Endodermal cell (in vitro differentiated cells): ENCODE results near the gene AGPAT3. TPM values are rescaled to one million over a fixed set of nuclear protein-coding genes. Genes with fewer than 3 reads are reported as not detected.

ENCODE experiments used
- DNase-seq: peaks from one replicate; pipeline ENCODE4 v3.0.0-alpha.2; 2017
- H3K27ac ChIP-seq: 2 replicates; pipeline ENCODE4 v1.5.1; 2013; ENCODE audit warnings: mild to moderate bottlenecking, low read depth, low read length, moderate library complexity
- H3K27me3 ChIP-seq: 2 replicates; pipeline ENCODE4 v1.6.1; 2013; ENCODE audit warnings: mild to moderate bottlenecking, low read length, moderate library complexity; ENCODE audit not compliant: insufficient read depth, control insufficient read depth, poor library complexity, severe bottlenecking
- H3K36me3 ChIP-seq: 2 replicates; pipeline ENCODE4 v1.7.0; 2013; ENCODE audit warnings: mild to moderate bottlenecking, low read length, moderate library complexity; ENCODE audit not compliant: control insufficient read depth, insufficient read depth
- H3K4me1 ChIP-seq: one replicate; pipeline ENCODE4 v1.7.0; 2013; ENCODE audit warnings: low read length; ENCODE audit not compliant: control insufficient read depth, insufficient read depth
- H3K4me3 ChIP-seq: 2 replicates; pipeline ENCODE4 v1.5.1; 2013; ENCODE audit warnings: mild to moderate bottlenecking, low read length, moderate library complexity
- H3K9ac ChIP-seq: 2 replicates; pipeline ENCODE4 v1.6.1; 2013; ENCODE audit warnings: mild to moderate bottlenecking, low read length, moderate library complexity; ENCODE audit not compliant: poor library complexity, severe bottlenecking; ENCODE audit errors: extremely low read depth
- H3K9me3 ChIP-seq: 2 replicates; pipeline ENCODE4 v1.6.1; 2013; ENCODE audit warnings: mild to moderate bottlenecking, low read length, moderate library complexity; ENCODE audit not compliant: control insufficient read depth
- H3K27ac Mint-ChIP-seq: 2 replicates; pipeline ENCODE4 v1.8.0; 2020; ENCODE audit warnings: mixed read lengths
- H3K27me3 Mint-ChIP-seq: 2 replicates; pipeline ENCODE4 v1.8.0; 2021; ENCODE audit warnings: mild to moderate bottlenecking, mixed read lengths; ENCODE audit not compliant: insufficient read depth
- H3K36me3 Mint-ChIP-seq: 2 replicates; pipeline ENCODE4 v1.8.0; 2020; ENCODE audit warnings: low read depth, mixed read lengths
- H3K4me1 Mint-ChIP-seq: 2 replicates; pipeline ENCODE4 v1.8.0; 2020; ENCODE audit warnings: mixed read lengths
- H3K4me3 Mint-ChIP-seq: 2 replicates; pipeline ENCODE4 v1.8.0; 2020; ENCODE audit warnings: mild to moderate bottlenecking, moderate library complexity, mixed read lengths
- H3K9me3 Mint-ChIP-seq: 2 replicates; pipeline ENCODE4 v1.8.0; 2020; ENCODE audit warnings: mild to moderate bottlenecking, mixed read lengths
- CTCF ChIP-seq: fragments of 200-600 bp; sonication (generic); conservative IDR thresholded peaks from 2 replicates; pipeline ENCODE4 v1.5.0; 2021; ENCODE audit warnings: antibody characterized with exemption, mild to moderate bottlenecking
- WGBS, 2 experiments: methylation state at CpG; one replicate each; pipeline versions ENCODE4 v1.1.5 to v1.1.7; 2013; ENCODE audit warnings: missing lambda C conversion rate in 2 of 2, mixed read lengths in 1 of 2; ENCODE audit not compliant: insufficient coverage in 1 of 2, insufficient read length in 1 of 2; 5-methylcytosine and 5-hydroxymethylcytosine counted together
- total RNA-seq, 2 donors: library from RNA; stranded (reverse); fragmentation: NEBNext Ultra II Directional in 1 of 2; extraction: Animal tissue kit (Norgen Biotek cat#: 25700) in 1 of 2; gene quantifications; 2 replicates in 1 of 2; 3 replicates in 1 of 2; pipeline ENCODE4 v1.2.1, GENCODE V29; 2021

AGPAT3 gene
- total RNA-seq, 2 donors from 2014 or later = 44.0 to 74.4 TPM

- peaks cover 11% of the 10 kb centered on the region for H3K4me1 Mint-ChIP-seq
- Histone ChIP-seq H3K9ac (no peak overlapping the region), H3K36me3 (no peaks in the 10 kb centered on the region), H3K4me3 (no peak overlapping the region), H3K27me3 (no peaks in the 10 kb centered on the region), H3K27ac (no peak overlapping the region), H3K9me3 (no peaks in the 10 kb centered on the region), H3K4me1 (peaks cover 3% of the 10 kb centered on the region)
- no peaks in the 10 kb centered on the region for H3K9me3 Mint-ChIP-seq
- peaks cover 3% of the 10 kb centered on the region for H3K36me3 Mint-ChIP-seq
- peak overlapping the region; percentile 13 for H3K27ac Mint-ChIP-seq
- no peak for TF ChIP-seq CTCF
- H3K4me3 Mint-ChIP-seq = no peak overlapping the region
- DNase-seq = no peak
- 97 to 100% methylated on average over 8 of the region's 8 CpGs for whole genome bisulfite sequencing, 2 experiments
- no peaks in the 10 kb centered on the region for H3K27me3 Mint-ChIP-seq
These were observed 154.5 kb downstream of the AGPAT3 start for GRCh38 chr21:44019568-44019958.

- H3K9me3 ChIP-seq = no peaks in the 10 kb centered on the region
- no peak for TF ChIP-seq CTCF
- 70 to 82% methylated on average over 3 to 4 of the region's 4 CpGs for WGBS, 2 experiments
- Mint-ChIP-seq H3K9me3 (no peaks in the 10 kb centered on the region), H3K27me3 (no peaks in the 10 kb centered on the region), H3K36me3 (peaks cover 3% of the 10 kb centered on the region), H3K4me1 (peaks cover 19% of the 10 kb centered on the region), H3K4me3 (no peak overlapping the region), H3K27ac (peak overlapping the region; percentile 39)
- H3K4me1 ChIP-seq = peaks cover 10% of the 10 kb centered on the region
- no peaks in the 10 kb centered on the region for H3K36me3 ChIP-seq
- no peak overlapping the region for H3K4me3 ChIP-seq
- H3K27me3 ChIP-seq = no peaks in the 10 kb centered on the region
- no peak overlapping the region for H3K27ac ChIP-seq
- DNase-seq = no peak
- H3K9ac ChIP-seq = no peak overlapping the region
These were observed 155.5 kb downstream of the AGPAT3 start for GRCh38 chr21:44020551-44020950.

GRCh38 chr21:44021064-44021463 lies 156.0 kb downstream of the AGPAT3 start:
- no peaks in the 10 kb centered on the region for H3K9me3 ChIP-seq
- H3K4me3 Mint-ChIP-seq = no peak overlapping the region
- no peaks in the 10 kb centered on the region for H3K27me3 Mint-ChIP-seq
- TF ChIP-seq CTCF = no peak
- peak overlapping the region; percentile 30 for H3K27ac Mint-ChIP-seq
- H3K27me3 ChIP-seq = no peaks in the 10 kb centered on the region
- 88% methylated on average over 1 of the region's 1 CpG; no CpG with 5 or more reads in 1 of the 2 experiments for WGBS, 2 experiments
- H3K4me1 Mint-ChIP-seq = peaks cover 24% of the 10 kb centered on the region
- peaks cover 10% of the 10 kb centered on the region for H3K4me1 ChIP-seq
- peaks cover 3% of the 10 kb centered on the region for H3K36me3 Mint-ChIP-seq
- no peak for DNase-seq
- H3K27ac ChIP-seq = no peak overlapping the region
- no peaks in the 10 kb centered on the region for H3K9me3 Mint-ChIP-seq
- no peaks in the 10 kb centered on the region for H3K36me3 ChIP-seq
- H3K4me3 ChIP-seq = no peak overlapping the region
- H3K9ac ChIP-seq = no peak overlapping the region
